Endothelial cell (in vitro differentiated cells): ENCODE measurements around the gene DQX1. TPM values are rescaled to one million over a fixed set of nuclear protein-coding genes. Genes with fewer than 3 reads are reported as not detected.

Source experiments
- DNase-seq: peaks from one replicate; pipeline ENCODE4 v3.0.0; 2021; ENCODE audit warnings: low spot score
- H3K27ac Mint-ChIP-seq: one replicate; pipeline ENCODE4 v1.8.0; 2021; ENCODE audit warnings: mixed read lengths, inconsistent platforms; ENCODE audit not compliant: unreplicated experiment
- H3K27me3 Mint-ChIP-seq: one replicate; pipeline ENCODE4 v1.8.0; 2021; ENCODE audit warnings: mild to moderate bottlenecking, moderate library complexity, mixed read lengths, inconsistent platforms; ENCODE audit not compliant: unreplicated experiment
- H3K36me3 Mint-ChIP-seq: one replicate; pipeline ENCODE4 v1.8.0; 2021; ENCODE audit warnings: mild to moderate bottlenecking, low read depth, mixed read lengths, inconsistent platforms; ENCODE audit not compliant: unreplicated experiment
- H3K4me1 Mint-ChIP-seq: one replicate; pipeline ENCODE4 v1.8.0; 2021; ENCODE audit warnings: mild to moderate bottlenecking, mixed read lengths, inconsistent platforms; ENCODE audit not compliant: unreplicated experiment
- H3K4me3 Mint-ChIP-seq: one replicate; pipeline ENCODE4 v1.8.0; 2021; ENCODE audit warnings: mild to moderate bottlenecking, mixed read lengths, inconsistent platforms; ENCODE audit not compliant: unreplicated experiment
- H3K9me3 Mint-ChIP-seq: one replicate; pipeline ENCODE4 v1.8.0; 2021; ENCODE audit warnings: mixed read lengths, inconsistent platforms; ENCODE audit not compliant: unreplicated experiment
- total RNA-seq: library from RNA; stranded (reverse); fragmentation: NEBNext Ultra II Directional; extraction: Animal tissue kit (Norgen Biotek cat#: 25700); gene quantifications from one replicate; pipeline ENCODE4 v1.2.1, GENCODE V29; 2021; ENCODE audit not compliant: unreplicated experiment
- TF ChIP-seq, protein P1 (sequence below): fragments of 200-600 bp; sonication (generic); IDR thresholded peaks from one replicate; pipeline ENCODE4 v1.5.0; 2021; ENCODE audit warnings: antibody characterized with exemption; ENCODE audit not compliant: unreplicated experiment

Gene DQX1
- total RNA-seq, 1 donor from 2014 or later = 3.5 TPM

DNA sequence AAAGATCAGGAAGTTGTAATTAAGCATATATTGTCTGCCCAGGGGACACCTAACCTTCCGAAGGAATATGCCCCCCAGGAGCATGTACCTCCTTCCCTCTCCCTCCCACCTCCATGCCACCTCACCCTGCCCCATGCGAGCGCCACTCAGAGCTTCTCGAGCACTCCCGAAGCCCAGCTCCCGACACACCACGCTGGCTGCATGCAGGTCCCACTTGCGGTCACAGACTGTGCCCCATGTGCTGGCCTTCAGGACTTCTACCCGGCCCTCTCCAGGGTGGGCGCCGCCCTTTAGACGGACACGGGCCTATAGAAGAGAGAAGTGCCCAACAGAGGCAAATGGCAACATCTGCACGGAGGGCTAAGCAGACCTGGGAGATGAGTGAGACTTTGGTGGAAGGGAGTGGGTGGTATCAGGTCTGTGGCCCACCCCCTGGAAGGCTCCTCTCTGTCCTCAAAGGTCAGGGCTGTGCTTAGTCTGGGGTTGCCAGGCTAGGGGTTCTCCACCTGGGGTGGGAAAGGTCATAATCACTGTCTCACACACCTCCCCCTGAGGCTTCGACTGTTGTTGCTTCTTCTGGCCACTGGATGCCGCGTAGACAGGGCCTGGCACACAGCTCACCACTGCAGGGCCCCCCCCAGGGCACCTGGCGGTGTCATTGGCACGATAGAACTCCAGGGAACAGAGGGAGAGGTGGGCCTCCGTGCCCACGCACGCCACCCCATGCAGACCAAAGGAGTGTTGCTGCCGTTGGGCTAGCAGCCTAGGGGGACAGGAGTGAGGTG lies 10.3 kb upstream of the DQX1 start:
- Mint-ChIP-seq H3K36me3 (peaks cover 9% of the 10 kb centered on the region), H3K4me1 (peaks cover 3% of the 10 kb centered on the region), H3K4me3 (no peak overlapping the region), H3K27me3 (peaks cover 2% of the 10 kb centered on the region), H3K27ac (no peak overlapping the region), H3K9me3 (no peaks in the 10 kb centered on the region)
- TF ChIP-seq, protein P1, sequence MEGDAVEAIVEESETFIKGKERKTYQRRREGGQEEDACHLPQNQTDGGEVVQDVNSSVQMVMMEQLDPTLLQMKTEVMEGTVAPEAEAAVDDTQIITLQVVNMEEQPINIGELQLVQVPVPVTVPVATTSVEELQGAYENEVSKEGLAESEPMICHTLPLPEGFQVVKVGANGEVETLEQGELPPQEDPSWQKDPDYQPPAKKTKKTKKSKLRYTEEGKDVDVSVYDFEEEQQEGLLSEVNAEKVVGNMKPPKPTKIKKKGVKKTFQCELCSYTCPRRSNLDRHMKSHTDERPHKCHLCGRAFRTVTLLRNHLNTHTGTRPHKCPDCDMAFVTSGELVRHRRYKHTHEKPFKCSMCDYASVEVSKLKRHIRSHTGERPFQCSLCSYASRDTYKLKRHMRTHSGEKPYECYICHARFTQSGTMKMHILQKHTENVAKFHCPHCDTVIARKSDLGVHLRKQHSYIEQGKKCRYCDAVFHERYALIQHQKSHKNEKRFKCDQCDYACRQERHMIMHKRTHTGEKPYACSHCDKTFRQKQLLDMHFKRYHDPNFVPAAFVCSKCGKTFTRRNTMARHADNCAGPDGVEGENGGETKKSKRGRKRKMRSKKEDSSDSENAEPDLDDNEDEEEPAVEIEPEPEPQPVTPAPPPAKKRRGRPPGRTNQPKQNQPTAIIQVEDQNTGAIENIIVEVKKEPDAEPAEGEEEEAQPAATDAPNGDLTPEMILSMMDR = no peak
- DNase-seq = no peak

GRCh38 chr2:74535440-74535965 lies 9.5 kb upstream of the DQX1 start:
- Mint-ChIP-seq H3K36me3 (peaks cover 13% of the 10 kb centered on the region), H3K4me3 (no peak overlapping the region), H3K4me1 (peaks cover 5% of the 10 kb centered on the region), H3K9me3 (no peaks in the 10 kb centered on the region), H3K27ac (no peak overlapping the region), H3K27me3 (peaks cover 2% of the 10 kb centered on the region)
- TF ChIP-seq, protein P1 = no peak
- no peak for DNase-seq

- H3K27me3 Mint-ChIP-seq = peaks cover 2% of the 10 kb centered on the region
- H3K4me3 Mint-ChIP-seq = no peak overlapping the region
Observed at GRCh38 chr2:74534411-74534810, 8.4 kb upstream of the DQX1 start.

DNA sequence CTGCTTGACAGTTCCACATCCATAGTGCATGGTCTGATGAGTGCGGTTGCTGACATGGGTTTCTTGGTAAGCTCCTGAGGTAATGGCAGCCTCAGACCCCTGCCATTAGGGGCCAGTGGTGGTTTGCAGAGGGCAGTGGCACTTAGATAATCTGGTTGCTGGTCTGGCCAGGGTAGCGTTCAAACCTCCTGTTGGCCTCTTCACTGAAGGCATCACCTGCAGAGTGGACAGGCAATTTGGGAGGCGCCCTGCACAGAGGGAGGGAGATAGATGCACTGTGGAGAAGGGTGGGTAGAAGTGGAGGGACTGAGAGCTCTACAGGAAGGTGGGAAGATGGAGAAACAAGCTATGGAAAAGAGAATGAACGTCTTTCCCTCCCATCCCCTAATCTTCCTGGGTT lies 7.4 kb upstream of the DQX1 start:
- Mint-ChIP-seq H3K9me3 (no peaks in the 10 kb centered on the region), H3K27ac (no peak overlapping the region), H3K4me1 (peaks cover 12% of the 10 kb centered on the region), H3K4me3 (peak overlapping the region; percentile 17), H3K36me3 (peaks cover 16% of the 10 kb centered on the region), H3K27me3 (peaks cover 7% of the 10 kb centered on the region)
- no peak for DNase-seq
- TF ChIP-seq, protein P1 = no peak

More at GRCh38 chr2:74534411-74534810, 8.4 kb upstream of the DQX1 start:
- no peaks in the 10 kb centered on the region for H3K9me3 Mint-ChIP-seq
- TF ChIP-seq, protein P1 = no peak
- peaks cover 13% of the 10 kb centered on the region for H3K36me3 Mint-ChIP-seq
- no peak overlapping the region for H3K27ac Mint-ChIP-seq
- peaks cover 5% of the 10 kb centered on the region for H3K4me1 Mint-ChIP-seq
- DNase-seq = no peak

- Mint-ChIP-seq H3K4me3 (no peak overlapping the region), H3K27me3 (peaks cover 12% of the 10 kb centered on the region), H3K9me3 (no peaks in the 10 kb centered on the region), H3K36me3 (peaks cover 28% of the 10 kb centered on the region), H3K4me1 (peaks cover 18% of the 10 kb centered on the region), H3K27ac (peak overlapping the region; percentile 2)
- DNase-seq = no peak
- TF ChIP-seq, protein P1 = no peak
Observed at GRCh38 chr2:74532222-74532621, 6.2 kb upstream of the DQX1 start.
